GM12874 (cell line): ENCODE measurements around the gene HNRNPH1.

Source experiments
- TF ChIP-seq, protein P1 (sequence below): IDR thresholded peaks from 2 replicates; pipeline ENCODE4 v1.5.1; 2011; ENCODE audit warnings: low read depth, mild to moderate bottlenecking, control low read depth, low read length, moderate library complexity; ENCODE audit not compliant: insufficient read depth

The HNRNPH1 gene, protein sequence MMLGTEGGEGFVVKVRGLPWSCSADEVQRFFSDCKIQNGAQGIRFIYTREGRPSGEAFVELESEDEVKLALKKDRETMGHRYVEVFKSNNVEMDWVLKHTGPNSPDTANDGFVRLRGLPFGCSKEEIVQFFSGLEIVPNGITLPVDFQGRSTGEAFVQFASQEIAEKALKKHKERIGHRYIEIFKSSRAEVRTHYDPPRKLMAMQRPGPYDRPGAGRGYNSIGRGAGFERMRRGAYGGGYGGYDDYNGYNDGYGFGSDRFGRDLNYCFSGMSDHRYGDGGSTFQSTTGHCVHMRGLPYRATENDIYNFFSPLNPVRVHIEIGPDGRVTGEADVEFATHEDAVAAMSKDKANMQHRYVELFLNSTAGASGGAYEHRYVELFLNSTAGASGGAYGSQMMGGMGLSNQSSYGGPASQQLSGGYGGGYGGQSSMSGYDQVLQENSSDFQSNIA

DNA sequence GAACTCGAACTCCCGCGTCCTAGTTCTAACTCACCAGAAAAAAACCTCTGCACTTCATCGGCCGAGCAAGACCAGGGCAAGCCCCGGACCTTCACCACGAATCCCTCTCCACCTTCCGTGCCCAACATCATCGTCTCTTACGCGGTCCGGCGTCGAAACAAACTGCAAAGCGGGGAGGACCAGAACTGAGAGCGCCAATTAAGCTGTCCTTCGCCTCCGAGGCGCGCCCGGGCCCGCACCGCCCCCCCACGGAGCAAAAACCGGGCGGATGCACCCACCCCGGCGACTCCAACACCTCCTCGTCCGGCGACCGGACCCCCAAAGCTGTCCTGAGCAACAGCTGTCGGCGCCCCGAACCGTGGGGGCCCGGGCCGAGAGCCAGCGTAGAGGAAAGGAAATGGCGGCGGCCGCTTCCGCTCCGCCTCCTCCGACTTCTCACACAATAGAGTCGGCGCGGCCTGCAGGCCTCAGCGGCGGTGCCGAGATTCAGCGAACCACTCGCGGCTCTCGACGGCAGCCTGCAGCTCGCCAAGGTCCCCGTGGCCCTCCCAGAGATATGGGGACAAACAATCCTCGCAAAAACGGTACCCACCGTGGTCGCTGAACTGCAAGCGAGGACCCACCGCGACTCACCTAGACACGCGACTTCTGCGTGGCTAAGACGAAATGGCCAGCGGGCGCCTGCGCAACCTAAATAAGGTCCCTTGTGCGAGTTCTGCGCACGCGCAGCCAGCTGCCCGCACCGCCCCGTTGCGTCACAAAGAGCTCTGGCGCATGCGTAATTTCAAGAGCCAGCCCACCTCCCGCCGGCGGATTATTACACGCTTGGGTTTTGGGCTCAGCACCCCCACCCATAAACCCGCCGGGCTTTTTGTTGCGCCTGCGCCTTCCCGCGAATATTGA, at the start of gene HNRNPH1:
Gene HNRNPH1 (minus strand): TSS at position 669 of the 903 bp plus-strand sequence. CDS start 538 bp downstream, at position 131.
- TF ChIP-seq, protein P1, sequence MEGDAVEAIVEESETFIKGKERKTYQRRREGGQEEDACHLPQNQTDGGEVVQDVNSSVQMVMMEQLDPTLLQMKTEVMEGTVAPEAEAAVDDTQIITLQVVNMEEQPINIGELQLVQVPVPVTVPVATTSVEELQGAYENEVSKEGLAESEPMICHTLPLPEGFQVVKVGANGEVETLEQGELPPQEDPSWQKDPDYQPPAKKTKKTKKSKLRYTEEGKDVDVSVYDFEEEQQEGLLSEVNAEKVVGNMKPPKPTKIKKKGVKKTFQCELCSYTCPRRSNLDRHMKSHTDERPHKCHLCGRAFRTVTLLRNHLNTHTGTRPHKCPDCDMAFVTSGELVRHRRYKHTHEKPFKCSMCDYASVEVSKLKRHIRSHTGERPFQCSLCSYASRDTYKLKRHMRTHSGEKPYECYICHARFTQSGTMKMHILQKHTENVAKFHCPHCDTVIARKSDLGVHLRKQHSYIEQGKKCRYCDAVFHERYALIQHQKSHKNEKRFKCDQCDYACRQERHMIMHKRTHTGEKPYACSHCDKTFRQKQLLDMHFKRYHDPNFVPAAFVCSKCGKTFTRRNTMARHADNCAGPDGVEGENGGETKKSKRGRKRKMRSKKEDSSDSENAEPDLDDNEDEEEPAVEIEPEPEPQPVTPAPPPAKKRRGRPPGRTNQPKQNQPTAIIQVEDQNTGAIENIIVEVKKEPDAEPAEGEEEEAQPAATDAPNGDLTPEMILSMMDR: no peak

DNA sequence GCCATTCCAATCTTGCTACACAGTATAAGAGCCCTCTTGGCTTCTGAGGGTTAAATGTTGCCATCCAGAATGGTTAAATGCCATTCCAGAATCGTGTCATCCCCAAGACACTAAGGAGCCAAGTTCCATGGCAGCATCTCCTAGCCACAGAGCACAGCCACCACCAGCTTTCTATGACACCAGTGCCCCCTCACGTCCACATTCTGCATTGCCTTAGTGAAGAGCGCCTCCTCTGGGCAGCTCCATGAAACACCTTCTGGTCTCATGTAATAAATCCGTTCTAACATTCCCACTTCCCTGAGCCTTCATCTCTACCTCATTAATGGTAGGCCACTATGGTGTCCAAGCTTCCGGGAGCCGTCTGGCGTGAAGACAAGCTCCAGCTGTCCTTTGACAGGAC, 44.9 kb upstream of the HNRNPH1 start:
- TF ChIP-seq, protein P1: peak; percentile 80

DNA sequence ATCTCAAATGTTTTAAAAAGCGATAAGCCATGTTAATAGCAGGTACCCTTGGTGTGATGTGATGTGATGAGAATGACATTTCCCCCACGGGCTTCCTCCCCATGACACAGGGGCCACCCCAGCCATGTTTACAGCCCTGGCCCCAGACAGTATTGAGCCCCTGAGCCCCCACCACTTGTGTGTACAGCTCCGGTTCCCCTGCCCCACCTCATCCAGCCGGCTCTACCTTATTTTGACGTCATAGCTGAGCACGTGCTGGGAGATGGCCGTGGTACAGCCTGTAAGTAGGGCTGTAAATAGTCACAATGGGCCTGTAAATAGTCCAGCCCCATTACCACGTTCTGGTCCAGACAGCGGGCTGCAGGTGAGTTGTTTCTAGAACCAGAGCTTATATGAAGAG, 24.9 kb upstream of the HNRNPH1 start:
- TF ChIP-seq, protein P1: no peak

DNA sequence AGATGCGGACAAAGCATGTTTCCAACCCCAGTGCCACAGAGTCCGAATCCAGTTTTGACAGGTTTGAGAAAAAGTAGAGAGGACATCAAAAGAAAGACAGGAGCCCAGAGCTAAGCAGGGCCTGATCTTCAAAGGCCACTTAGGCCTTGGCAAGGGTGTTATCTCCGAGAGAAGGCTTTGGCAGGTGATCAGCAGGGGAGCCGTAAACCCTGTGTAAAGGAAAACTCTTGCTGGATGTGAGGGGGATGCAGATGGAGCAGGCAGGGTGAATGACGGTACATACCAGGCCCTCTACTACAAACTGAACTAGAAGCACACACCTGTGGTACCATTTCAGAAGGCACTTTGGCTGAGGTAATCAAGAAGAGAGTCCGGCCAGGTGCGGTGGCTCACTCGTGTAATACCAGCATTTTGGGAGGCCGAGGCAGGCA, 1.4 kb upstream of the HNRNPH1 start:
- TF ChIP-seq, protein P1: no peak

GRCh38 chr5:179623906-179624741, 653 bp upstream of the HNRNPH1 start:
- TF ChIP-seq, protein P1: no peak

- TF ChIP-seq, protein P1: no peak
Measured at GRCh38 chr5:179621551-179622214, 1.8 kb downstream of the HNRNPH1 start.
